Stimulated activated CD8-positive, alpha-beta memory T cell treated with anti-CD3 and anti-CD28 coated beads, Interleukin-15, amount 100 ng/mL, for 4 hours (primary cell): Measurements from ENCODE around the gene UBXN6.

Experiments used
- DNase-seq, 2 donors: peaks; one replicate each; pipeline ENCODE4 v3.0.0-alpha.2; 2020; ENCODE audit warnings: low read depth in 2 of 2

Gene UBXN6

DNA sequence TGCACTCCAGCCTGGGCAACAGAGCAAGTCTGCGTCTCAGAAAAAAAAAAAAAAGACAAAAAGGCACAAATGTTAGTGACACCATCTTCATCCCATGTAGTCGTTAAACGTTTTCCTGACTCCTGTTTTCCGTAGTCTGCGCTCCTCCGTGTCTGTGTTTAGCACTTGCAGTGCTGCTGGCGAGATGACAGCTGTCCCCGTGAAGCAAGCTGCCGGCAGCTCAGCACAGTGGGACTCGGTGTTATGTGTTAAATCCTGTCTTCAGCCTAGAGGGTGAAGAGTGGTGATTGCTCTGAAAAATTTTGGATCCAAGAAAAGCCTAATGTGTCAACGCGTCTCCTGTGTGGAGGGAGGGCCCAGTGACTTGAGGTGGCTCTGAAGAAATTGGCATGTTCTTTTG, 18.4 kb downstream of the UBXN6 start:
- DNase-seq: no peak

DNA sequence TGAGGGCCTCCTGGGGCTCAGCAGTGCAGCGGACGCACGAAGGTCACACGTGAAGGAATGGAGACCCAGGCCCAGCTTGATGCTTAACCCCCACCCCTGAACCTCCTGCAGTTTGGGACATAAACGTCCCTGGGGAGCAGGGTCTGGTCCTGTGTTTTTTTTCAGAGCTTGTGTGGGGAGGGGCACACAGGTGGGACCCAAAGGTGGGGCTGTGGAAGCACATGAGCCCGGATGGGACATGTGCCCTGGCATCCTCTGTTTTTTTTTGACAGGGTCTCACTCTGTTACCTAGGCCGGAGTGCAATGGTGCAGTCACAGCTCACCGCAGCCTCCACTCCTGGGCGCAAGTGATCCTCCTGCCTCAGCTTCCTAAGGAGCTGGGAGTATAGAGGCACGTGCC, 20.5 kb downstream of the UBXN6 start:
- DNase-seq: no peak

GRCh38 chr19:4436231-4436630, 21.4 kb downstream of the UBXN6 start:
- no peak for DNase-seq

GRCh38 chr19:4434391-4434790, 23.2 kb downstream of the UBXN6 start:
- DNase-seq: no peak

DNA sequence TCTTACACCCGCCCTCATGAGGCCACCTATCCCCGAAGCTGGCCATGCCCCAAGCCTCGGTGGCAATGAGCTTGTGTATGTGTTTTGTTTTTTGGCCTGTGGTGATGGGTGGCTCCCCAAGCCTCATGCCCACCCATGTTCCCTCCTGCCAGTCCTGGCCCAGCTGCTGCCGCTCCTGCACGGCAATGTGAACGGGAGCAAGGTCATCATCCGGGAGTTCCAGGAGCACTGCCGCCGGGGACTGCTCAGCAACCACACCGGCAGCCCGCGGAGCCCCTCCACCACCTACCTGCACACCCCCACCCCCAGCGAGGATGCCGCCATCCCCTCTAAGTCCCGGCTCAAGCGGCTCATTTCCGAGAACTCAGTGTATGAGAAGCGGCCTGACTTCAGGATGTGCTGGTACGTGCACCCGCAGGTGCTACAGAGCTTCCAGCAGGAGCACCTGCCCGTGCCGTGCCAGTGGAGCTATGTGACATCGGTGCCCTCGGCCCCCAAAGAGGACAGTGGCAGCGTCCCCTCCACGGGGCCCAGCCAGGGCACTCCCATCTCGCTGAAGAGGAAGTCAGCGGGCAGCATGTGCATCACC, 24.6 kb downstream of the UBXN6 start:
- DNase-seq: no peak

- no peak for DNase-seq
Observed at GRCh38 chr19:4431808-4432674, 25.6 kb downstream of the UBXN6 start.

DNA sequence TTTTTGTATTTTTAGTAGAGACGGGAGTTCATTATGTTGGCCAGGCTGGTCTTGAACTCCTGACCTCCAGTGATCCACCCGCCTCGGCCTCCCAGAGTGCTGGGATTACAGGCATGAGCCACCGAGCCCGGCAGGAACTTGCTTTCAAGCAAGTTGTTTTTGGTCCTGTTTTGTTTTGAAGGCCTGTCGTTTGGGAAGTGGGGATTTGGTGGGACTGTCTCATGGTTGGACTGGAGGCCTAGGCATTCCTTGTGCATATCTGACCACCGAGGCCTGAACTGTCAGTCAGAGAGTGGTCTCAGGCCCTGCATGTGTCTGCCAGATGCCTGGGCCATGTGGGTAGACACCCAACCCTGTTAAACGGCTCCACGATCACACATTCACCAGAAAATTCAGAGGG, 26.3 kb downstream of the UBXN6 start:
- DNase-seq: no peak

DNA sequence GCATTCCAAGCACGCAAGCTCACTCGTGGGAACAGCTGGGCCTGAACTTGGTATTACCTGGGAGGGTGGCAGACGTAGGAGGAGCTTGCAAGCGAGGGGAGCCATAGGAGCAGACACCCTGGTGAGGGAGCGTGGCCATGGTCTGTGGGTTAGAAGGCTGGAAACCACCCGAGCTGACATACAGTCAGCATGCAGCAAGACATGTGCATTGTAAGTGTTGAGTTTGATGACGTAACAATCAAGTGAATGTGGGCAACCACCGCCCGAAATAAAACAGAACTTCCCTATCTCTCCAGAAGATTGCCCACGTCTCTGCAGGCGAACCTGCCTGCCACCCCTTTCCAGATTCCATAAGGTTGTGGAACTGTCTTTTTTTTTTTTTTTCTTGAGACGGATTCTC, 26.8 kb downstream of the UBXN6 start:
- DNase-seq: no peak

DNA sequence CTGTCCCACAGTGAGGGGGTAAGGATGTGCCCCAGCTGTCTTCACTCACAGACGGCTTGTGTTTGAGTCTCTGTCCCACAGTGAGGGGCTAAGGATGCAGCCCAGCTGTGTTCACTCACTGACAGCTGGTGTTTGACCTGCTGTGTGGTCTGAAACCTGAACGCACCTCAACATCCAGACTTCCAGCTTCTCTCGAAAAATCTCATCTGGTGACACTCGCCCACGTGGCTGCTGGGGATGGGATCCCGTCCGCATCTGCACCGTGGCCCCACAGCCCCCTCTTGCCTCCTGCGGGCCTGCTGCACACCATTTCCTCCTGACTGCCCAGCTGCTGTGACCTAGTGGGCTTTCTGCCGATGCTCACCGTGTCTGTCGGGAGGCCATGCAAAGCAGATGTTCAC, 27.8 kb downstream of the UBXN6 start:
- no peak for DNase-seq

GRCh38 chr19:4429256-4429655, 28.3 kb downstream of the UBXN6 start:
- DNase-seq: no peak

DNA sequence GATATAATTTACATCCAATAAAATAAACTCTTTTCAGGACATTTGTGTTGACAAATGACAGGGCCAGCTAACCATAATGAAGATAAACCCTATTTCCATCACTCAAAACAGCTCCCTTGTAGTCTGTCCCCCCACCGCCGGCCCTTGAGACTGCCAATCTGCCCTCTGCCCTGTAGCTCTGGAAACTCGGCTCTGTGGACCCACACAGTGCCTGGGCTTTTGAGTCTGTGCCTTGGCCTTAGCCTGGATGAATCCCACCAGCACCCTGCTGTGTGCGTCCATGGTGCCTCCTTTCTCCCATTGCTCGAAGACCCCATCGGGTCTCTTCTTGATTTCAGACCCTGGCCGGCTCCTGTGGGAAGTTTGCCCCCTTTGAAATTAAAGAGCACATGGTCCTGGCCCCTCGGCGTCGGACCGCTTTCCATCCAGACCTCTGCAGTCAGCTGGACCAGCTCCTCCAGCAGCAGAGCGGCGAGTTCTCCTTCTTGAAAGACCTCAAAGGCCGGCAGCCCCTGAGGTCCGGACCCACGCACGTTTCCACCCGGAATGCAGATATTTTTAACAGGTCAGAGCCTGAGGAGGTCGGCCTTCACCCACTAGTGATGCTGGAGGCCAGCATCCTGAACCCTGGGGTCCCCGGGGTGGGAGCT, 29.1 kb downstream of the UBXN6 start:
- no peak for DNase-seq

DNA sequence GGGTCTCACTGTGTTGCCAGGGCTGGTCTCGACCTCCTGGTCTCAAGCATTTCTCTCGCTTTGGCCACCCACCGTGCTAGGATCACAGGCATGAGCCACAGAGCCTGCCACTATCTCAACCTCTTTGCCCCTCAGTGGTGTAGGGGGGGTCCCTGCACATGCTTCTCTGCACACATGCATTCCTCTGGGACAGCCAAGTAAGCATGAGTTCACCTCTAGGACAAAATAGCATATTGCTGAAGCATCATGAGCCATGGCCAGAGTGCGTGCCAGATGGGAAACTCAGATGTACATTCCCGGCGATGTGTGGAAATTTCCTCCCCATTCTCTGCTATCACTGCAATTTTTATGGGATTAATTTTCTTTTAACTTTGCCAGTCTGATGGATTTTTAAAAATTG, 32.1 kb downstream of the UBXN6 start:
- DNase-seq: no peak

DNA sequence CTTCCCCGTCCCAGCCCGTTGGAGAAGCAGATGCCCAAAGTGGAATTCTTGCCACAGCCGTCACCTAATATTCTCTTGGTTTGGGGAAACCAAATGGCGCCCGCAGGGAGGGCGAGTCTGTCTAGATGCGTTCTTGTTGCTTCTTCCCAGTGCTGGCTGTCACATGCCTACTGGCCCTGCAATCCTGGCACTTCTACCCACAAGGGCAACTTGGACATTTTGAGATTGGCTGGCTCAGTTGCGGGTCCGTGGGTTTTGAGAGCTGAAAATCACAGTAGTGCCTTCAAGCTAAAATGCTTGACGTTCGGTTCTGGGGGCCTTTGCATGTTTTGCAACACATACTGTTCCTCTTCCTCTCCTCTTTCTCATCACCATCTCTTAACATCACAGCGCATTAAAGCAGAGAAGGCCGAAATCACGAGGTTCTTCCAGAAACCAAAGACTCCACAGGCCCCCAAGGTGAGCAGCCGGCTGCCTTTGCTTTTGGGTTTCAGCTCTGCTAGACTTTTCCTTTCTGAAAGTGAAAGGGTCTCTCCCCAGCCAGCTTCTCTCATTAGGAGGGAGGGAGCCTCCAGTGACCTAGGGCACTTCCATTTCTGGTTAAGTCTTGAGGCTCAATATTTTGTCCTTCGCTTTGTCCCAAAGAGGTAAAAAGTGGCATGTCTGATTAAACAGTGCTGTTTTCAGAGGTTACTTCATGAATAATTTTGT, 34.0 kb downstream of the UBXN6 start:
- no peak for DNase-seq

DNA sequence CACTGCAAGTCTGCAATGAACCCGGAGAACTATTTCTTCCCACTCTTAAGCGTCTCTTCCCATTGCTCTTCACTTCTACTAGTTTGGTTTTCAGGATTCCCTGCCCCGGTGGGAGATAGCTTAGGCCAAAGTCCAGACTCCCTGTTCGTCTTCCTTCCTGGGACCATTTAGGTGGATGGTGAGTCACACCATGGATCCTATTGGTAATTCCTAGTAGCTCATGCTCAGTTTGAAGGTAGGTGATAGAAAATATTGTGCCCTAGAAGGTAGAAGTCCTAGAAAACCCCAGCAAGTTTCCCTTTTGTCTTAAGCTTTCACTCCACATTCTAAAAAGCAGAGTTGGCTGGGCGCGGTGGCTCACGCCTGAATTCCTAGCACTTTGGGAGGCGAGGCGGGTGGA, 41.3 kb downstream of the UBXN6 start:
- no peak for DNase-seq

DNA sequence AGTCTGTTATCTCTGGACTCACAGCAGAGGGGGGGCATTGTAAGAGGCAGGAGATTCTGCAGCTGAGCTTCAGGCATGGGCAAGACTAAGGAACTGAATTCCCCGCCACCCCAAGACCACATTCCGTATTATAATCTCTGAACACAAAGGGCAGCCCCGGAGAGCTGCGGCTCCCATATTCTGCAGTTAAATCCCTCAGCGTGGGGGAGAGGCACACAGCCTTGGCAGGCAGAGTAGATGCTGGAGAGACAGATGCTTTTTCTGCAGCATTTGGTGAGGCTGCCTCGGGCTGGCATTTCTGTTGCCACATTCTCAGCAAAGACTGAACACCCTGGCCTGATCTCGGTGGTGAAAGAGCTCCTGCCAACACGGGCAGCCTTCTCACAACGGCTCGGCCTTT, 42.2 kb downstream of the UBXN6 start:
- DNase-seq: no peak

DNA sequence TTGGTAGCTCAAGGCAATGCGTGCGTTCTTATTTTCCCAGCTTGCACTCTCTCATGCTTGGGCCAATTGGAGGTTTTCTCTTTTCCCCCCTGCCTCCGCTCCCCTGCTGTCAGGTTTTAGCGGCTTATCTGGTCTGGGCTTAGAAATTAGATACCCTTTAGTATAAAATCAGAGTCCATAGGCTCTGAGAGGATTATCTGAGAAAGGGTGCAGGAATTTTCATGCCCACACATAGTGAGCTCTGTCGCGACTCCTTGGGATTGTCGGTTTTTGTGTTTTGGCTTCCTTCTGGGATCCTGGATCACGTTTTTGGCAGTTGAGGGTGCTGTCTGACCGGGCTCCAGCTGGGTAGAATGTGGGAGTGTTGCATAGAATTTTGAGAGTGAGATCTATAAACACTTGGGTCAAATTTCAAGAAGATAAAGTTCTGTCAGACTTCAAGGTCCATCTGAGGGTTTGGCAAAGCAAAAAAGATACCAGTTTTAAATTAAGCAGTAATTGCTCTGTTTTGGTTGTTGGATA, 42.7 kb downstream of the UBXN6 start:
- no peak for DNase-seq

DNA sequence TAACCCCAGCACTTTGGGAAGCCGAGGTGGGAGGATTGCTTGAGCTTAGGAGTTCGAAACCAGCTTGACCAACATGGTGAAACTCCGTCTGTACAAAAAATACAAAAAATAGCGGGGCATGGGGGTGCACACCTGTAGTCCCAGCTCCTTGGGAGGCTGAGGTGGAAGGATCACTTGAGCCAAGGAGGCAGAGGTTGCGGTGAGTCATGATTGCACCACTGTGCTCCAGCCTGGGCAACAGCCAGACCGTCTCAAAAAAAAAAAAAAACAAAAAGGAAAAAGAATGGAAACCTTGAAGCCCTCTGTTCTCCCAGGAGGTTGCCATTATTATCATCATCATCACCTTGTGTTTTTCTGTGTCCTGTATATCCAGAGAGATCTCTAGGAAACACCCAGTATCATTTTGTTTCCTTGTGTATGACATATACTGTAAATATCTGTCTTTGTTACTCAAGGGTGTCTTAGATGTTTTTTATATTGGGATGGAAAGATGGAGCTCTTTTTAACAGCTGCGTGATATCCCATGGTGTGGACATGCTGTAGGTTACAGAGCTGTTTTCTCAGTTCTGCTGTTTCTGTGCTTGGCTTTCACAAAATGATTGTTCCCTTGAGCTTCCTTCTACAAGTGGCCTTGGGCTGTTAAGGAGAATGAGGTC, 43.3 kb downstream of the UBXN6 start:
- DNase-seq: no peak

DNA sequence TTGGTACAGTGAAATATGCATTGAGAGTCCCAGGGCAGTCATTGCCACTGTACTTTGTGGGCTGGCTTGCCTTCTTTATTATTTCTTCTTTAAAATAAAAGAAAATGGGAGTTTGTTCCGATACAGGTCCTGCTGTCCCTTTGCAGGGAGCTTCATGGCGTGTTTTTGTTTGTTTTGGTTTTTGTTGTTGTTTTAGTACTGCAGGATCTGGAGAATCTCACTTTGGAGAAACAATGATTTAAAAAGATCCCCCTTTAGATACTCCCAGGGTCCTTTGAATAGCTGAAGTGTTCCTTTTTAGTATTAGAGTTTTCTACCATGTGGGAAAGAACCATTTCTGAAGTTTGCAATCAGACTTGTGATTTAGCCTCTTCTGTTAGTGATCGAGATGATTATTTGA, 44.0 kb downstream of the UBXN6 start:
- DNase-seq: no peak

DNA sequence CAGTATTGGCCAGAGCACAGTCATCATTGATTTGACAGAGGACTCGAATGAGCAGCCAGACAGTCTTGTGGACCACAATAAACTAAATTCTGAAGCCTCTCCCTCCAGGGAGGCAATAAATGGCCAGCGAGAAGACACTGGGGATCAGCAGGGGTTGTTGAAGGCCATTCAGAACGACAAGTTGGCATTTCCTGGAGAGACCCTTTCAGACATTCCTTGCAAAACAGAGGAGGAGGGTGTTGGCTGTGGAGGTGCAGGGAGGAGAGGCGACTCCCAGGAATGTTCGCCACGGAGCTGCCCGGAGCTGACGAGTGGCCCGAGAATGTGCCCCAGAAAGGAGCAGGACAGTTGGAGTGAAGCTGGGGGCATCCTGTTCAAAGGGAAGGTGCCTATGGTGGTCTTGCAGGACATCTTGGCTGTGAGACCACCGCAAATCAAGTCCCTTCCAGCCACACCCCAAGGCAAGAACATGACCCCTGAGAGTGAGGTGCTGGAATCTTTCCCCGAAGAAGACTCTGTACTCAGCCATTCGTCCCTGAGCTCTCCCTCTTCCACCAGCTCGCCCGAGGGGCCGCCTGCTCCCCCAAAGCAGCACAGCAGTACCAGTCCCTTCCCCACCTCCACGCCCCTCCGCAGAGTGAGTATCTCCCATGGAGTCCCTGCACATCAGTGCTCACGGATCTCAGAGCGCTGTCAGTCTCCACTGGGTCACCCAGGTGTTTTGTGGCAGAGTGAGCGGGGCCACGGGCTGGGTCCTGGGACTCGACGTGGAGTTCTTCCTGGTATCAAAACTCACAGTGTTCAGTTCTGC, 48.3 kb downstream of the UBXN6 start:
- no peak for DNase-seq

DNA sequence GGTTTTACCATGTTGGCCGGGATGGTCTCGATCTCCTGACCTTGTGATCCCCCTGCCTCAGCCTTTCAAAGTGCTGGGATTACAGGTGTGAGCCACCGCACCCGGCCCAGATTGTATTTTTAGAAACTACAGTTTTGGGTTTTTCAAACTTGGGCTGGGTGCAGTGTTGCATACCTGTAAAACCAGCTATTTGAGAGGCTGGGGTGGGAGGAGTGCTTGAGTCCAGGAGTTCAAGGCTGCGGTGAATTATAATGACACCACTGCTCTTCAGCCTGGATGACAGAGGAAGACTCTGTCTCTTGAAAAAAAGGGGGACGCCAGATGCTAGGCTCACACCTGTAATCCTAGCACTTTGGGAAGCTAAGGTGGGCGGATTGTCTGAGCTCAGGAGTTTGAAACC, 51.0 kb downstream of the UBXN6 start:
- DNase-seq: no peak

DNA sequence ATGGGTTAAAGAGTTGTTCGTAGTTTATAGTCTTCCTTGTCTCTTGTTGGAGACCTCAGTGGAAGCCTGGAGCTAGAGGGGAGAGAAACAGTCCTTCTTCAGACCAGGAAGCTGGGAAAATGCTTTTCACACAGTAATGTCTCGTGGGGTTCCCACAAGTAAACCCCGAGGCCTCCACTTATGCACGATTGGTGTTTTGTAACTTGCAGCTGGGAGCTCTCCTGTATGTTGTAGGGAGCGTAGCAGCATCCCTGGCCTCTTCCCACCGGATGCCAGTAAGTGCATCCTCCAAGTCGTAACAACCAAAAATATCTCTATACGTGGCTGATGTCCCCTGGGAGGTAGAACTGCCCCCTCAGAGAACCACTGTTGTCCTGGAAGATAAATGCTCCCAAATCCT, 51.6 kb downstream of the UBXN6 start:
- no peak for DNase-seq
